Prostate gland (tissue), 2 donors: ENCODE measurements around the gene TRPV4. TPM values are rescaled to one million over a fixed set of nuclear protein-coding genes. Genes with fewer than 3 reads are reported as not detected.

Experiments used
- DNase-seq: peaks from one replicate; pipeline ENCODE4 v3.0.0-alpha.2; 2019; ENCODE audit warnings: low spot score
- H3K27ac ChIP-seq, 2 donors: fragments of 200-600 bp; sonication (generic); 2 replicates each; pipeline ENCODE4 v1.5.1; 2017 to 2019
- H3K27me3 ChIP-seq: fragments of 200-600 bp; sonication (generic); replicated peaks from 2 replicates; pipeline ENCODE4 v1.5.1; 2019; ENCODE audit not compliant: insufficient read depth
- H3K36me3 ChIP-seq, 2 donors: fragments of 200-600 bp; sonication (generic); 1 replicate in 1 of 2; 2 replicates in 1 of 2; pipeline versions ENCODE4 v1.5.1 to v1.8.1; 2017 to 2019
- H3K4me1 ChIP-seq: fragments of 200-600 bp; sonication (generic); replicated peaks from 2 replicates; pipeline ENCODE4 v1.5.1; 2019
- H3K4me3 ChIP-seq, 2 donors: fragments of 200-600 bp; sonication (generic); 2 replicates each; pipeline ENCODE4 v1.5.1; 2017 to 2019
- H3K9me3 ChIP-seq: fragments of 200-600 bp; sonication (generic); 2 replicates; pipeline ENCODE4 v1.5.1; 2017
- CTCF ChIP-seq, 4 experiments: fragments of 200-600 bp in 2 of 4; fragments of 450-650 bp in 2 of 4; sonication (generic) in 2 of 4; IDR thresholded peaks; 1 replicate in 3 of 4; 2 replicates in 1 of 4; pipeline ENCODE4 v1.5.1; 2016 to 2019; ENCODE audit warnings: antibody characterized with exemption in 4 of 4, mild to moderate bottlenecking in 2 of 4, moderate library complexity in 2 of 4
- POLR2A ChIP-seq: fragments of 450-650 bp; IDR thresholded peaks from one replicate; pipeline ENCODE4 v1.6.1; 2016; ENCODE audit warnings: antibody characterized with exemption, mild to moderate bottlenecking
- POLR2AphosphoS5 ChIP-seq: sonication (generic); formaldehyde crosslinking; IDR thresholded peaks from one replicate; pipeline ENCODE4 v1.6.1; 2017; ENCODE audit warnings: antibody characterized with exemption
- WGBS: methylation state at CpG from one replicate; pipeline ENCODE4 v1.1.5; 2018; 5-methylcytosine and 5-hydroxymethylcytosine counted together
- intact Hi-C: fragments of 100-400 bp; cut with DNase I; formaldehyde crosslinking; loops from one replicate; pipeline ENCODE4 v1.14.2; 2022
- total RNA-seq, 2 donors: library from RNA; depleted of rRNA; stranded (reverse); fragments of >200 nt; gene quantifications; one replicate each; pipeline ENCODE4 v1.1.0, GENCODE V29; 2016

TRPV4 gene
- total RNA-seq, 2 donors from 2014 or later: 4.6 to 8.0 TPM

DNA sequence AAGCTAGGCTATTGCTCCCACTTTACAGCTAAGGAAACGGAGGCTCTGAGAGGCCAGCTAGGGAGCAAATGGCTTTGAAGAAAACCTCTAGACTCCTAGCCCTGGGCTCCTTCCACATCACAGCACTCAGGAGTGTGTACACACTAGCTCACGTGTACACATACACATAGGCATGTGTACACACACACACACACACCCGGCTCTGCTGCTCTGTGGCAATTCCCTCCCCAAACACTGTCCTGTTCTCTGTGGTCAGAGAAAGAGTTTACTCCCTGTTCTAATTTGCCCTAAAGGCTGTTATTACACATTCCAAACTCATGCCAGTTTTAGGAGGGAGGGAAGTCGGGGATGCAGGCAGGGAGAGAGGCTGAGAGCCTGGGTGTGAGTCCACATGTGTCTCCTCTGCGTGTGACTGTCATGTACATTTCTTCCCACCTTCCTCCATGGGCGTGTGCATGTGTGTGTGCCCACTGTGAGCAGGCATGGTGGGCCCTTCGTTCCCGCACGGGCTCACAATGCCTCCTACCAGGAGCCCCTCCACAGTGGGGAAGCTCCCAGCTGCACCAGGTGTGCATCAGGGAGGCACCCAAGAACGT lies 14.2 kb downstream of the TRPV4 start:
- peak; percentile 77 for TF ChIP-seq POLR2AphosphoS5
- TF ChIP-seq CTCF (IDR thresholded peaks at IDR 0.05): no peak
- Histone ChIP-seq H3K27ac (peak overlapping the region; percentile 3 to 54), H3K9me3 (no peaks in the 10 kb centered on the region), H3K27me3 (no peaks in the 10 kb centered on the region), H3K4me1 (no peaks in the 10 kb centered on the region), H3K4me3 (no peak overlapping the region), H3K36me3 (no peaks in the 10 kb centered on the region)
- DNase-seq: peak; percentile 54
- intact Hi-C loops: no loop called here
- 28% methylated on average over 10 of the region's 10 CpGs for WGBS

DNA sequence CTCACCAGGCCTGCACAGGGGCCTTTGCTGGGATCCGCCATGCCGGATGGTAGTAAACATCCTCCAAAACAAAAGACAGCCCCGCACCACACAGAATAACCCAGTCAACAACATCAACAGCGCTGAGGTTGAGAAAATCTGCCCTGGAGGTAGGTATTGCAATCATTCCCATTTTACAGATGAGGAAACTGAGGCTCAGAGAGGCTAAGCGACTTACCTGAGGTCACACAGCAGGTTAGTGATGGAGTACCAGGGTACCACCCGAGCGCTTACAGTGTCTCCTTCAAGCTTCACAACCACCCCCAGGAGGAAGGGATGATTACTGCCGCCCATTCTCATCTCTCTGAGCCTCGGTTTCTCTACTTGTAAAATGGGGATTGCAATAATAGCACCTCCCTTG lies 14.9 kb downstream of the TRPV4 start:
- Histone ChIP-seq H3K36me3 (no peaks in the 10 kb centered on the region), H3K4me3 (no peak overlapping the region), H3K27ac (peak overlapping the region; percentile 3 to 29), H3K27me3 (no peaks in the 10 kb centered on the region), H3K4me1 (no peaks in the 10 kb centered on the region), H3K9me3 (no peaks in the 10 kb centered on the region)
- TF ChIP-seq POLR2A (no peak), CTCF (IDR thresholded peaks at IDR 0.05) (no peak), POLR2AphosphoS5 (no peak)
- WGBS: 95% methylated on average over 9 of the region's 9 CpGs
- intact Hi-C loops: no loop called here
- no peak for DNase-seq

- Histone ChIP-seq H3K4me3 (no peak overlapping the region), H3K9me3 (no peaks in the 10 kb centered on the region), H3K27ac (peak overlapping the region in 1 of 2 donors; percentile 29), H3K36me3 (no peaks in the 10 kb centered on the region), H3K27me3 (no peaks in the 10 kb centered on the region), H3K4me1 (no peaks in the 10 kb centered on the region)
- intact Hi-C loops: no loop called here
- TF ChIP-seq POLR2AphosphoS5 (no peak), CTCF (IDR thresholded peaks at IDR 0.05) (no peak), POLR2A (no peak)
- 90% methylated on average over 8 of the region's 8 CpGs for WGBS
- no peak for DNase-seq
Measured at GRCh38 chr12:109817627-109818231, 15.5 kb downstream of the TRPV4 start.

DNA sequence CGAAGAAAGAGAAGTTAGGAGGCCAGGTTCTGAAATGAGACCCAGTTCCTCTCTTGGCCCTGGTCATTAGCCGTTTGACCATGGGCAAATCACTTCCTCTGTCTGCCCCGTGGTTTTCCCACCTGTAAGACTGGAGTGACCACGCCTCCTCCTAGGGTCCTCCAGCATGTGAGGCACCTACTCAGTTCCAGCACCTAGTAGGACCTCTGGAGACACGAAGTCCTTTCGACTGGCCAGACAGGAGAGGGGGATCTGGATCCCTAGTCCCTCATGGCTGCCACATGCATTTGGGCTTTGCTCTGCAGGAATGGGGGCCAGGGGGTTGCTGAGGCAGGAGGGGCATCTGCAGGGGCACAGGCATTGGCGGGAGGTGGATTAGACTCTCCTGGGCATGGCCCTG lies 16.3 kb downstream of the TRPV4 start:
- intact Hi-C loops: no loop called here
- TF ChIP-seq POLR2AphosphoS5 (no peak), CTCF (IDR thresholded peaks at IDR 0.05) (no peak), POLR2A (no peak)
- Histone ChIP-seq H3K27ac (no peak overlapping the region), H3K4me3 (no peak overlapping the region), H3K4me1 (no peaks in the 10 kb centered on the region), H3K27me3 (no peaks in the 10 kb centered on the region), H3K9me3 (no peaks in the 10 kb centered on the region), H3K36me3 (no peaks in the 10 kb centered on the region)
- 82% methylated on average over 7 of the region's 7 CpGs for WGBS
- no peak for DNase-seq
